Transverse colon (tissue), 4 donors: ENCODE data around the gene FUOM. TPM values are rescaled to one million over a fixed set of nuclear protein-coding genes. Genes with fewer than 3 reads are reported as not detected.
"Not testable (repeated sequence)": the region's sequence is repeated elsewhere in the genome, so short reads cannot be mapped to it uniquely, and the experiment has no call there.

Experiments
- DNase-seq: peaks from one replicate; pipeline ENCODE4 v3.0.0-alpha.2; 2019
- H3K27ac ChIP-seq, 4 donors: fragments of 200-600 bp; sonication (generic); 2 replicates each; pipeline ENCODE4 v1.5.1; 2016 to 2018; ENCODE audit warnings: inconsistent platforms in 4 of 4
- H3K27me3 ChIP-seq: fragments of 200-600 bp; sonication (generic); 2 replicates; pipeline ENCODE4 v1.5.1; 2017; ENCODE audit warnings: inconsistent platforms
- H3K36me3 ChIP-seq, 4 donors: fragments of 200-600 bp; sonication (generic); 2 replicates each; pipeline ENCODE4 v1.5.1; 2017 to 2019; ENCODE audit warnings: inconsistent platforms in 4 of 4
- H3K4me1 ChIP-seq, 4 donors: fragments of 200-600 bp; sonication (generic); 2 replicates each; pipeline ENCODE4 v1.5.1; 2017 to 2020; ENCODE audit warnings: inconsistent platforms in 4 of 4
- H3K4me3 ChIP-seq, 4 donors: fragments of 200-600 bp; sonication (generic); 1 replicate in 1 of 4; 2 replicates in 3 of 4; pipeline versions ENCODE4 v1.5.1 to v1.6.1; 2017 to 2019; ENCODE audit warnings: inconsistent platforms in 4 of 4
- H3K9me3 ChIP-seq, 2 donors: fragments of 200-600 bp; sonication (generic); 2 replicates each; pipeline ENCODE4 v1.5.1; 2017 to 2019; ENCODE audit warnings: inconsistent platforms in 2 of 2
- EP300 ChIP-seq: sonication (generic); formaldehyde crosslinking; IDR thresholded peaks from one replicate; pipeline ENCODE4 v1.6.1; 2017; ENCODE audit warnings: antibody characterized with exemption, low read depth
- POLR2A ChIP-seq: fragments of 450-650 bp; IDR thresholded peaks from one replicate; pipeline ENCODE4 v1.6.1; 2016; ENCODE audit warnings: antibody characterized with exemption, mild to moderate bottlenecking, moderate library complexity
- POLR2AphosphoS5 ChIP-seq, 3 donors: sonication (generic); formaldehyde crosslinking; IDR thresholded peaks; one replicate each; pipeline ENCODE4 v1.6.1; 2016; ENCODE audit warnings: antibody characterized with exemption in 3 of 3
- WGBS, 2 donors: methylation state at CpG; one replicate each; pipeline ENCODE4 v1.1.5; 2018; ENCODE audit warnings: low coverage in 1 of 2; 5-methylcytosine and 5-hydroxymethylcytosine counted together
- in situ Hi-C, 4 donors: fragments of 200-750 bp; cut with MboI; loops; one replicate each; pipeline versions ENCODE4 v1.15.0 to v1.15.1; 2017; ENCODE audit warnings: low sequenced_read_pairs in 3 of 4, low pct_ligation_motif_present in 1 of 4, low pct_unique_long_range_greater_than_20kb in 1 of 4
- intact Hi-C: fragments of 100-400 bp; cut with DNase I; formaldehyde crosslinking; loops from one replicate; pipeline ENCODE4 v1.15.1; 2023; ENCODE audit warnings: low total_unique reads
- total RNA-seq, 4 donors: library from RNA; depleted of rRNA; stranded (reverse); fragments of >200 nt; gene quantifications; one replicate each; pipeline ENCODE4 v1.1.0, GENCODE V29; 2016
- TF ChIP-seq, protein P1 (sequence below), 5 experiments: fragments of 200-600 bp in 3 of 5; fragments of 450-650 bp in 2 of 5; sonication (generic) in 3 of 5; IDR thresholded peaks; 1 replicate in 2 of 5; 2 replicates in 3 of 5; pipeline ENCODE4 v1.5.1; 2016 to 2017; ENCODE audit warnings: antibody characterized with exemption in 5 of 5, inconsistent platforms in 3 of 5, mild to moderate bottlenecking in 2 of 5, moderate library complexity in 1 of 5

The FUOM gene
- total RNA-seq, 4 donors from 2014 or later = 1.2 to 43.3 (median 28.8) TPM

DNA sequence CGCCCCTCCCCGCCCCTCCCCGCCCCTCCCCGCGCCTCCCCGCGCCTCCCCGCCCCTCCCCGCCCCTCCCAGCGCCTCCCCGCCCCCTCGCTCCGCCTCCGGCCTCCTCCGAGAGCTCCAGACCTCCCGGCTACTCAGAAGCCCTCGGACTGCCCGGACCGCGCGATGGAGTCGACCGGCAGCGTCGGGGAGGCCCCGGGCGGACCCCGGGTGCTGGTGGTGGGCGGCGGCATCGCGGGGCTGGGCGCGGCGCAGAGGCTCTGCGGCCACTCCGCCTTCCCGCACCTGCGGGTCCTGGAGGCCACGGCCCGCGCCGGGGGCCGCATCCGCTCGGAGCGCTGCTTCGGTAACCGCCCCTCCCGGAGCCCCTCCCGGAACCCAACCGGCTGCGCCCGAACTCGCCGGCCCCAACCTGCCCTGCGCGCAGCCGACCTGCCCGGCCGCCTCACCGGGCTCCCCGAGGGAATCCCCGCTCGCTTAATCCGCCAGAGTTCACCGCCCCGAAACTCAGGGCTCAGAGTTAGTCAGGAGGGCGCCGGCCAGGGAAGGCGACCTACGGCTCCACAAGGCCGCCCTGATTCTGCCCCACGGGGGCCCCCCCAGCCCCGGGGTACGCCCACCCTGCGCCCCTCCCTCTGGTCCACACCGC lies 21.5 kb upstream of the FUOM start, which contains the start of gene PAOX:
PAOX (plus strand) TSS at position 111 of the 649 bp plus-strand sequence; CDS start at position 166, 55 bp downstream.
- intact Hi-C loops = no loop called here
- 1% methylated on average over 36 of the region's 78 CpGs; no CpG with 5 or more reads in 1 of the 2 donors for WGBS, 2 donors
- Histone ChIP-seq H3K4me1 (peaks cover 10 to 25% (median 20%) of the 10 kb centered on the region in 4 donors), H3K9me3 (no peaks in the 10 kb centered on the region), H3K36me3 (no peaks in the 10 kb centered on the region), H3K27ac (peak within 1 kb of the TSS; percentile 86 to 94 (median 90)), H3K4me3 (peak within 1 kb of the TSS; percentile 55 to 94 (median 69)), H3K27me3 (no peaks in the 10 kb centered on the region)
- TF ChIP-seq, protein P1, sequence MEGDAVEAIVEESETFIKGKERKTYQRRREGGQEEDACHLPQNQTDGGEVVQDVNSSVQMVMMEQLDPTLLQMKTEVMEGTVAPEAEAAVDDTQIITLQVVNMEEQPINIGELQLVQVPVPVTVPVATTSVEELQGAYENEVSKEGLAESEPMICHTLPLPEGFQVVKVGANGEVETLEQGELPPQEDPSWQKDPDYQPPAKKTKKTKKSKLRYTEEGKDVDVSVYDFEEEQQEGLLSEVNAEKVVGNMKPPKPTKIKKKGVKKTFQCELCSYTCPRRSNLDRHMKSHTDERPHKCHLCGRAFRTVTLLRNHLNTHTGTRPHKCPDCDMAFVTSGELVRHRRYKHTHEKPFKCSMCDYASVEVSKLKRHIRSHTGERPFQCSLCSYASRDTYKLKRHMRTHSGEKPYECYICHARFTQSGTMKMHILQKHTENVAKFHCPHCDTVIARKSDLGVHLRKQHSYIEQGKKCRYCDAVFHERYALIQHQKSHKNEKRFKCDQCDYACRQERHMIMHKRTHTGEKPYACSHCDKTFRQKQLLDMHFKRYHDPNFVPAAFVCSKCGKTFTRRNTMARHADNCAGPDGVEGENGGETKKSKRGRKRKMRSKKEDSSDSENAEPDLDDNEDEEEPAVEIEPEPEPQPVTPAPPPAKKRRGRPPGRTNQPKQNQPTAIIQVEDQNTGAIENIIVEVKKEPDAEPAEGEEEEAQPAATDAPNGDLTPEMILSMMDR (IDR thresholded peaks at IDR 0.05) = no peak
- TF ChIP-seq POLR2AphosphoS5 (IDR thresholded peaks at IDR 0.05) = peak in 1 of 3 donors; percentile 9
- TF ChIP-seq POLR2A = peak; percentile 14
- in situ Hi-C loops = no loop called here
- peak; percentile 77 for DNase-seq

DNA sequence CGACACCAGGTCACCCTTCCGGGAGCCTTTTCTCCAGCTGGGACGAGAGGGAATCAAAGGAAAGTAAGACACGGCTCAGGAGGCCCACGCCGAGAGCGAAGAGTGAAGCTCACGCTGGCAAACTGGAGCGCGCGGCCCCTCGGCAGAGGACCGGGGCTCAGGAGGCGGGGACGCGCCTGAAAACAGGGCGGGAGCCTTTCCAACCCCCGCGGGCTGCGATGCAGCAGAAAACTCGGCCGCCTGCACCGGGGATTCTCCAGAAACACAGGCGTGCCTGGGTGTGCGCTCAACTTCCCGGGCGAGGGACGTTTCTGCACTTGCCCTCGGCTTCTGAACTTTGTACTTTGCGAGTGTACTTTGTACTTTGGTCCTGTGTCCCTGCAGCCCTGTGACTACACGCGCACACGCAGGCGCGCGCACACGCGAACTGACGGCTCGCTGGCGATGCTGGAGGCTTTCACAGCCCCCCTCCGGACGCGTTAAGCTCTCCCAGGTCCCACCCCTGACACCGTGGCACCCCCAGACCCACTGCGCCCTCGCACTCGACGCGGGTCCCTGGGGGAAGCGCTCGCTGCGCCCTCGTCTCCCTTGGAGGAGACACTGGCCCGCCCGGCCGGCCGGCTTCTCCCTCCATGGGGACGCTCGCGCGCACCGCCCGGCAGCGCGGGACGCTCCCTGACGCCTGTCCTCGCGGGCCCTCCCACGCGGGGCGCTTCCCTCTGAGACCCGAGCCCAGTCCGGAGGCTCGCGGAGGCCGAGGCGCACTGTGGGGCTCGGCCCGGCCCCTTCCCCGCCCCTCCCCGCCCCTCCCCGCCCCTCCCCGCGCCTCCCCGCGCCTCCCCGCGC lies 20.7 kb upstream of the FUOM start:
- Histone ChIP-seq H3K27ac (peak overlapping the region; percentile 86 to 94 (median 90)), H3K36me3 (no peaks in the 10 kb centered on the region), H3K27me3 (no peaks in the 10 kb centered on the region), H3K9me3 (no peaks in the 10 kb centered on the region), H3K4me1 (peaks cover 10 to 32% (median 25%) of the 10 kb centered on the region in 4 donors), H3K4me3 (peak overlapping the region; percentile 55 to 94 (median 69))
- TF ChIP-seq POLR2A (peak; percentile 60), POLR2AphosphoS5 (IDR thresholded peaks at IDR 0.05) (peak; percentile 2 to 70 (median 46)), EP300 (no peak)
- TF ChIP-seq, protein P1 (IDR thresholded peaks at IDR 0.05) = no peak
- DNase-seq = peak; percentile 80
- 1% methylated on average over 54 of the region's 90 CpGs; no CpG with 5 or more reads in 1 of the 2 donors for WGBS, 2 donors
- in situ Hi-C loops = no loop called here
- intact Hi-C loops = no loop called here

DNA sequence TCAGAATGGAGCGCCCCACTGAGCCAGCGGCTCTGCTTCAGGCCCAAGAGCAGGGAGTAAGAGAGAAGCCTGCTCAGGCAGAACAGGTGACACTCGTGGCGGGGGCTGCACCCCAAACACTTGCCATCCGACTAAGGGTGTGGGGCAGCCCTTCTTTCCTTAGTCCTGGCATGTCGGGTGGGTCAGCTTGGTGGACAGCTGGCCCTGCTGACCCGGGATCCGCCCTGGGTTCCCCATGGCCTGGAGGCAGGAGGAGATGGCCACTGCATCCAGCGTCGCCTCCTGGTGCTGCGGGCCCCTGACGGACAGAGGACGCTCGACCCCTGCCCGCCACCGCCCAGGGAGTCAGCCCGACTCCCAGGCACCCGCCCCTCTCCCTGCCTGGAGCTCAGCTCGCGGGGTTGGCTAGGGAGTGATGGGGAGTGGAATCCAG lies 20.0 kb upstream of the FUOM start:
- no peak for DNase-seq
- WGBS, 2 donors = 33% methylated on average over 19 of the region's 20 CpGs; no CpG with 5 or more reads in 1 of the 2 donors
- H3K27me3 ChIP-seq = no peaks in the 10 kb centered on the region
- no peaks in the 10 kb centered on the region for H3K36me3 ChIP-seq
- peak overlapping the region; percentile 86 to 94 (median 90) for H3K27ac ChIP-seq
- TF ChIP-seq POLR2A (no peak), POLR2AphosphoS5 (IDR thresholded peaks at IDR 0.05) (no peak)
- H3K9me3 ChIP-seq = no peaks in the 10 kb centered on the region
- intact Hi-C loops = no loop called here
- in situ Hi-C loops = no loop called here
- peaks cover 10 to 32% (median 25%) of the 10 kb centered on the region in 4 donors for H3K4me1 ChIP-seq
- H3K4me3 ChIP-seq = peak overlapping the region; percentile 55 to 94 (median 69)

DNA sequence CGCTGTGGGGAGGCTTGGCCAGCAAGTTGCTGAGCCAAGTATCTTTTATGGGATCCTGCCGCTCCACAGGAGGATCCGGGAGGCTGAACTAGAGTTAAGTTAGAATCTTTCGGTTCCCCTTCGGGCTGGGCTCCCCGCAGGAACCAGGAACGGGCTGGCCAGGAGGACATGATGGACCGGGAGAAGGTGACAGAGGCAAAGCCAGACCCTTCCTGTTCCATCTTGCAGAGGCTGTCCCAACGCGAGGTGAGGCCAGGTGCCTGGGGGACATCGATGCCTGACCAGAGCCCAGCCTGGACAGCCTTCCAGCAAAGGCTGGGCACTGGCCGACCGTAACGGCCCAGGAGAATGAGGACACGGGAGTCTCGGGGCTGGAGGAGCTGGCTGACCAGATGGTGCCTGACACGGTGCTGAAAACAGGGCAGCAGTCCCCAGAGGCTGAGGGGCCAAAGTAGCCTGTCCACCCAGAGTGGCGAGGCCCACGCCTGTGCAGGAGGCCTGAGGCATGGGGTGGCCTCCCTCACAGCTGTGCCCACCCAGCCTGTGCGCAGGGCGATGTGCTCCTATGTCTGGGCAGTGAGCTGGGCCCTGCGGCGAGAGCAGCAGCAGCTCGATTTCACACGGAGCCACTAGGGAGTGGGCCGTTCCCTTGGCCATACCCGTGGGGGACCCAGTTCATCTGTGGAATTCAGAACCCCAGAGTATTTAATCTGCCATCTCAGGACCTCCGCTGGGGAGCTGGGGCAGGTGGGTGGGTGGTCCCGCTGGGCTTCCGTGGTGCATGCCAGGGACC lies 19.4 kb upstream of the FUOM start:
- WGBS, 2 donors = 91% methylated on average over 25 of the region's 30 CpGs; no CpG with 5 or more reads in 1 of the 2 donors
- H3K27ac ChIP-seq = peak overlapping the region in 2 of 4 donors; percentile 86 to 94
- in situ Hi-C loops = no loop called here

DNA sequence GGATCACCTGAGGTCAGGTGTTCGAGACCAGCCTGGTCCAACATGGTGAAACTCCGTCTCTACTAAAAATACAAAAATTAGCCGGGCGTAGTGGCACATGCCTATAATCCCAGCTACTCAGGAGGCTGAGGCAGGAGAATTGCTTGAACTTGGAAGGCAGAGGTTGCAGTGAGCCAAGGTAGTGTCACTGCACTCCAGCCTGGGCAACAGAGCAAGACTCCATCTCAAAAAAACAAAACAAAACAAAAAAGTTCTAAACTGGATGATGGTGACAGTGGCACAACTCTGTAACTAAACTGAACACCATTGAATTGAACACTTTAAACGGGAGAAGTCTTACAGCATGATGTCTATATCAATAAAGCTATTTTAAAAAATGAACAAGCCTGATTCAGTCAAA lies 18.4 kb upstream of the FUOM start:
- 88 to 100% methylated on average over 1 to 5 of the region's 5 CpGs for WGBS, 2 donors
- intact Hi-C loops, H3K4me3 ChIP-seq, H3K27ac ChIP-seq, H3K27me3 ChIP-seq, H3K36me3 ChIP-seq, H3K9me3 ChIP-seq, DNase-seq, in situ Hi-C loops: not testable (repeated sequence)
- peaks cover 10 to 41% (median 33%) of the 10 kb centered on the region in 4 donors for H3K4me1 ChIP-seq

More for the DNA sequence above, 19.4 kb upstream of the FUOM start:
- intact Hi-C loops = no loop called here
- Histone ChIP-seq H3K4me3 (no peak overlapping the region), H3K36me3 (no peaks in the 10 kb centered on the region), H3K9me3 (no peaks in the 10 kb centered on the region), H3K4me1 (peaks cover 10 to 35% (median 29%) of the 10 kb centered on the region in 4 donors), H3K27me3 (no peaks in the 10 kb centered on the region)
- DNase-seq = no peak
- TF ChIP-seq POLR2AphosphoS5 (IDR thresholded peaks at IDR 0.05) = no peak
- TF ChIP-seq, protein P1 (IDR thresholded peaks at IDR 0.05) = no peak
- TF ChIP-seq POLR2A = no peak
- no peak for TF ChIP-seq EP300
